Measurements from ENCODE around the gene TMEM41B.

The TMEM41B gene

GRCh38 chr11:9277176-9277575 is 37.2 kb downstream of the TMEM41B start:
- Histone ChIP-seq H3K9me3 (replicated peaks; ENCODE audit: insufficient read depth, low read length) (no peaks in the 10 kb centered on the region), H3K27ac (ENCODE audit: low read length) (no peak overlapping the region), H3K4me2 (ENCODE audit: low read depth, low read length) (no peak overlapping the region), H3K4me1 (ENCODE audit: low read length) (peaks cover 13% of the 10 kb centered on the region), H3K36me3 (replicated peaks; ENCODE audit: insufficient read depth, low read length) (no peaks in the 10 kb centered on the region), H3K27me3 (replicated peaks; ENCODE audit: insufficient read depth, low read length) (no peaks in the 10 kb centered on the region), H3F3A (ENCODE audit: insufficient read depth, low read length) (peaks cover 15% of the 10 kb centered on the region), H3K9ac (ENCODE audit: low read length) (no peak overlapping the region), H3K79me2 (ENCODE audit: low read length) (no peaks in the 10 kb centered on the region), H3K4me3 (ENCODE audit: low read length) (no peak overlapping the region), H2AFZ (ENCODE audit: low read length) (no peak overlapping the region), H3K9me2 (replicated peaks; ENCODE audit: insufficient read depth, low read length) (no peaks in the 10 kb centered on the region), H4K20me1 (ENCODE audit: insufficient read depth, low read length) (no peaks in the 10 kb centered on the region; the same call in 1 of the 2 replicates)
- TF ChIP-seq EZH2phosphoT487 (IDR thresholded peaks at IDR 0.05; ENCODE audit: low read length) (no peak), CTCF (IDR thresholded peaks at IDR 0.05; ENCODE audit: low read length) (no peak), EZH2 (optimal IDR thresholded peaks at IDR 0.05; ENCODE audit: low read depth, low read length) (no peak)
- DNase-seq = no peak

- no peak overlapping the region for H3K4me2 ChIP-seq (ENCODE audit: low read depth, low read length)
- peaks cover 13% of the 10 kb centered on the region for H3F3A ChIP-seq (ENCODE audit: insufficient read depth, low read length)
- H3K9me2 ChIP-seq (replicated peaks; ENCODE audit: insufficient read depth, low read length) = no peaks in the 10 kb centered on the region
- no peak overlapping the region for H3K4me3 ChIP-seq (ENCODE audit: low read length)
- H2AFZ ChIP-seq (ENCODE audit: low read length) = no peak overlapping the region
- H3K27ac ChIP-seq (ENCODE audit: low read length) = no peak overlapping the region
- peaks cover 13% of the 10 kb centered on the region for H3K4me1 ChIP-seq (ENCODE audit: low read length)
- TF ChIP-seq EZH2 (optimal IDR thresholded peaks at IDR 0.05; ENCODE audit: low read depth, low read length) (no peak), CTCF (IDR thresholded peaks at IDR 0.05; ENCODE audit: low read length) (no peak), EZH2phosphoT487 (IDR thresholded peaks at IDR 0.05; ENCODE audit: low read length) (no peak)
- H3K27me3 ChIP-seq (replicated peaks; ENCODE audit: insufficient read depth, low read length) = no peaks in the 10 kb centered on the region
- H3K9me3 ChIP-seq (replicated peaks; ENCODE audit: insufficient read depth, low read length) = no peaks in the 10 kb centered on the region
- H4K20me1 ChIP-seq (ENCODE audit: insufficient read depth, low read length) = no peaks in the 10 kb centered on the region; the same call in 1 of the 2 replicates
- no peaks in the 10 kb centered on the region for H3K79me2 ChIP-seq (ENCODE audit: low read length)
- no peaks in the 10 kb centered on the region for H3K36me3 ChIP-seq (replicated peaks; ENCODE audit: insufficient read depth, low read length)
- no peak overlapping the region for H3K9ac ChIP-seq (ENCODE audit: low read length)
- DNase-seq = no peak
These were observed 37.8 kb downstream of the TMEM41B start for GRCh38 chr11:9276571-9276970.

- Histone ChIP-seq H2AFZ (ENCODE audit: low read length) (no peak overlapping the region), H3K9me3 (replicated peaks; ENCODE audit: insufficient read depth, low read length) (no peaks in the 10 kb centered on the region), H3K4me1 (ENCODE audit: low read length) (no peaks in the 10 kb centered on the region), H3K79me2 (ENCODE audit: low read length) (no peaks in the 10 kb centered on the region), H3K27me3 (replicated peaks; ENCODE audit: insufficient read depth, low read length) (no peaks in the 10 kb centered on the region), H3K4me2 (ENCODE audit: low read depth, low read length) (no peak overlapping the region), H3K9me2 (replicated peaks; ENCODE audit: insufficient read depth, low read length) (no peaks in the 10 kb centered on the region), H4K20me1 (ENCODE audit: insufficient read depth, low read length) (no peaks in the 10 kb centered on the region), H3F3A (ENCODE audit: insufficient read depth, low read length) (no peaks in the 10 kb centered on the region), H3K27ac (ENCODE audit: low read length) (no peak overlapping the region), H3K9ac (ENCODE audit: low read length) (no peak overlapping the region), H3K36me3 (replicated peaks; ENCODE audit: insufficient read depth, low read length) (no peaks in the 10 kb centered on the region), H3K4me3 (ENCODE audit: low read length) (no peak overlapping the region)
- no peak for TF ChIP-seq EZH2 (optimal IDR thresholded peaks at IDR 0.05; ENCODE audit: low read depth, low read length)
- DNase-seq = no peak
These were observed 39.7 kb downstream of the TMEM41B start for GRCh38 chr11:9274499-9275258.
